Stomach (tissue), 9 donors: ENCODE measurements around the gene WRAP53. TPM values are rescaled to one million over a fixed set of nuclear protein-coding genes. Genes with fewer than 3 reads are reported as not detected.

Experiments used
- DNase-seq, 2 donors: peaks; one replicate each; pipeline versions ENCODE4 v3.0.0 to v3.0.0-alpha.2; 2013 to 2019
- H3K27ac ChIP-seq, 5 donors: fragments of 200-600 bp in 4 of 5; sonication (generic) in 4 of 5; one replicate each; pipeline ENCODE4 v1.5.1; 2013 to 2019; ENCODE audit warnings: mild to moderate bottlenecking in 1 of 5, moderate library complexity in 1 of 5
- H3K27me3 ChIP-seq, 3 donors: fragments of 200-600 bp; sonication (generic); one replicate each; pipeline ENCODE4 v1.5.1; 2017 to 2019; ENCODE audit warnings: mixed run types in 1 of 3
- H3K36me3 ChIP-seq, 4 donors: fragments of 200-600 bp; sonication (generic); 1 replicate in 3 of 4; 2 replicates in 1 of 4; pipeline ENCODE4 v1.5.1; 2016 to 2019
- H3K4me1 ChIP-seq, 4 donors: fragments of 200-600 bp; sonication (generic); one replicate each; pipeline ENCODE4 v1.5.1; 2016 to 2019
- H3K4me3 ChIP-seq, 4 donors: fragments of 200-600 bp; sonication (generic) in 3 of 4; one replicate each; pipeline ENCODE4 v1.5.1; 2016 to 2019; ENCODE audit warnings: mild to moderate bottlenecking in 1 of 4
- H3K9me3 ChIP-seq, 4 donors: fragments of 200-600 bp; sonication (generic); one replicate each; pipeline ENCODE4 v1.5.1; 2016 to 2019
- EP300 ChIP-seq: sonication (generic); formaldehyde crosslinking; IDR thresholded peaks from one replicate; pipeline ENCODE4 v1.6.1; 2017; ENCODE audit warnings: antibody characterized with exemption
- POLR2A ChIP-seq, 4 donors: fragments of 450-650 bp; IDR thresholded peaks; one replicate each; pipeline ENCODE4 v1.6.1; 2016; ENCODE audit warnings: antibody characterized with exemption in 4 of 4, control low read depth in 2 of 4, mild to moderate bottlenecking in 1 of 4, moderate library complexity in 1 of 4
- POLR2AphosphoS5 ChIP-seq, 3 donors: sonication (generic); formaldehyde crosslinking; IDR thresholded peaks; one replicate each; pipeline ENCODE4 v1.6.1; 2016; ENCODE audit warnings: antibody characterized with exemption in 3 of 3
- WGBS, 5 donors: extraction: QIAGEN DNeasy Blood & Tissue Kit in 3 of 5; methylation state at CpG; one replicate each; pipeline versions ENCODE4 v1.1.5 to v1.1.7; 2013 to 2018; 5-methylcytosine and 5-hydroxymethylcytosine counted together
- intact Hi-C: fragments of 100-400 bp; cut with DNase I; formaldehyde crosslinking; loops from one replicate; pipeline ENCODE4 v1.15.1; 2023; ENCODE audit warnings: low total_unique reads
- polyA plus RNA-seq, 3 donors: library from polyadenylated mRNA; stranded (reverse); fragments of 200-250 nt; gene quantifications; one replicate each; pipeline ENCODE4 v1.2.3, GENCODE V29; 2013
- total RNA-seq, 5 donors: library from RNA; depleted of rRNA; stranded (reverse); fragments of >200 nt; gene quantifications; one replicate each; pipeline versions ENCODE4 v1.1.0 to v1.2.3, GENCODE V29; 2014 to 2016
- TF ChIP-seq, protein P1 (sequence below), 7 experiments: fragments of 450-650 bp in 4 of 7; fragments of 200-600 bp in 3 of 7; sonication (generic) in 3 of 7; IDR thresholded peaks; one replicate each; pipeline ENCODE4 v1.5.1; 2016 to 2019; ENCODE audit warnings: antibody characterized with exemption in 7 of 7, control low read depth in 2 of 7, mild to moderate bottlenecking in 1 of 7
- donor health status: healthy with polysubstance abuse.
- donor health status: Bipolar disorder and iron deficiency.
- donor health status: healthy.

The WRAP53 gene
- total and polyA plus RNA-seq, 8 donors: 1.8 to 12.6 (median 3.8) TPM

DNA sequence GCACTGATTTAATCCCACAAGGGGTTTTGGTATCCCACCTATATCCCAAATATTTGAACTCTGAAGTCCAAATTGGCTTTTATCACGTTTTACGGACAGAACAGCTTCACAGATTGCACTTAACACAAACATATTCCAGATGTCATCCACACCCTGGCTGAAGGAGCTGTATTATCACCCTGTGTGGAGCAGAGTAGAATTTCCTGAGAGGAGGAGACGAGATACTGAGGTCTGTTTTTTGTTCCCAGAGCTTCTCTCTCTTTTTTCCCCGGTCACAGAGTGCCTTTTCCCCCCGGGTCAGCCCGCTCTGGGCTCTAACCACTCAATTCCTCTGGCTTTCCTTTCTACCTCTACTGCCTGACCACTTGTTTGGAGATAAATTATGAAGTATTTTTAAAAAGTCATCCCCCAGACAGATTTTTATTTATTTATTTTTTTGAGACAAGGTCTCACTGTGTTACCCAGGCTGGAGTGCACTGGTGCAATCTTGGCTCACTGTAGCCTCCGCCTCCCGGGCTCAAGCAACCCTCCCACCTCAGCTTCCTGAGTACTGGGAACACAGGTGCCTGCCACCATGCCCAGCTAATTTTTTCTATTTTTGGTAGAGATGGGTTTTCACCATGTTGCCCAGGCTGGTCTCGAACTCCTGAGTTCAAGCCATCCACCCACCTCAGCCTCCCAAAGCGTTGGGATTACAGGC, 59.9 kb downstream of the WRAP53 start:
- Histone ChIP-seq H3K27ac (no peak overlapping the region), H3K4me3 (no peak overlapping the region), H3K4me1 (peaks cover 3 to 24% (median 12%) of the 10 kb centered on the region in 4 donors), H3K36me3 (no peaks in the 10 kb centered on the region), H3K27me3 (peaks cover 0 to 15% (median 0%) of the 10 kb centered on the region in 3 donors), H3K9me3 (no peaks in the 10 kb centered on the region)
- peak in 1 of 2 donors; percentile 42 for DNase-seq
- TF ChIP-seq POLR2A (IDR thresholded peaks at IDR 0.05) (no peak), POLR2AphosphoS5 (IDR thresholded peaks at IDR 0.05) (no peak), EP300 (no peak)
- TF ChIP-seq, protein P1, sequence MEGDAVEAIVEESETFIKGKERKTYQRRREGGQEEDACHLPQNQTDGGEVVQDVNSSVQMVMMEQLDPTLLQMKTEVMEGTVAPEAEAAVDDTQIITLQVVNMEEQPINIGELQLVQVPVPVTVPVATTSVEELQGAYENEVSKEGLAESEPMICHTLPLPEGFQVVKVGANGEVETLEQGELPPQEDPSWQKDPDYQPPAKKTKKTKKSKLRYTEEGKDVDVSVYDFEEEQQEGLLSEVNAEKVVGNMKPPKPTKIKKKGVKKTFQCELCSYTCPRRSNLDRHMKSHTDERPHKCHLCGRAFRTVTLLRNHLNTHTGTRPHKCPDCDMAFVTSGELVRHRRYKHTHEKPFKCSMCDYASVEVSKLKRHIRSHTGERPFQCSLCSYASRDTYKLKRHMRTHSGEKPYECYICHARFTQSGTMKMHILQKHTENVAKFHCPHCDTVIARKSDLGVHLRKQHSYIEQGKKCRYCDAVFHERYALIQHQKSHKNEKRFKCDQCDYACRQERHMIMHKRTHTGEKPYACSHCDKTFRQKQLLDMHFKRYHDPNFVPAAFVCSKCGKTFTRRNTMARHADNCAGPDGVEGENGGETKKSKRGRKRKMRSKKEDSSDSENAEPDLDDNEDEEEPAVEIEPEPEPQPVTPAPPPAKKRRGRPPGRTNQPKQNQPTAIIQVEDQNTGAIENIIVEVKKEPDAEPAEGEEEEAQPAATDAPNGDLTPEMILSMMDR (IDR thresholded peaks at IDR 0.05): no peak
- intact Hi-C loops: loop anchor here (10.0 kb wide), 1 partner anchor 107 kb away; the partner anchor contains the start of genes CYB5D1, NAA38 and TMEM88
- WGBS, 5 donors: 66 to 74% (median 70%) methylated on average over 10 of the region's 10 CpGs

DNA sequence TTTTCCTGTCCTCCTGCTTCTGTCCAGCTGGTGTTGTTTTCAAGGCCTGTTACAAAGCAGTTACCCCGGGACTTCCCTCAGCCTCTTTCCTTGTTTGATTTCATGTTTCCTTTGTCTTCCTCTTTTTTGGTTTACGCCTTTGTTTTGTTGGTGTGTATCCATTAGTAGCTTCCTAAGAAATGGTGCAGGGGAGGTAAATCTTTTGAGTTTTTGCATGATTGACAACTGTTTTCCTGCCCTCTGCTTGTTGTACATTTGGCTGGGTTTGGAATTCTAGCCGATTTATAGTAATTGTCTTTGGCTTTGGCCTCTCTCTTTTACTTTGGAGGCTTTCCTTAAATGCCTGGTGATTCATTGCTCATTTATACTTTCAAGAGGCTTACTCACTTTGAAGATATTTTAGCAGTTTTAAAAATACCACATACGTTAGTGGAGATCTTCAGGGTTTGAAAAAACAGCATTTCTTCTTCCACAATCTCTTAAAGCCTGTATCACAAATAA, 62.1 kb downstream of the WRAP53 start:
- no peaks in the 10 kb centered on the region for H3K36me3 ChIP-seq
- no peaks in the 10 kb centered on the region for H3K9me3 ChIP-seq
- no peak overlapping the region for H3K4me3 ChIP-seq
- WGBS, 5 donors: 59 to 81% (median 75%) methylated on average over 4 of the region's 4 CpGs
- TF ChIP-seq POLR2AphosphoS5 (IDR thresholded peaks at IDR 0.05): no peak
- TF ChIP-seq, protein P1 (IDR thresholded peaks at IDR 0.05): no peak
- TF ChIP-seq EP300: no peak
- TF ChIP-seq POLR2A (IDR thresholded peaks at IDR 0.05): no peak
- intact Hi-C loops: no loop called here
- peaks cover 3 to 7% (median 4%) of the 10 kb centered on the region in 4 donors for H3K4me1 ChIP-seq
- DNase-seq: no peak
- no peak overlapping the region for H3K27ac ChIP-seq
- peaks cover 0 to 19% (median 0%) of the 10 kb centered on the region in 3 donors for H3K27me3 ChIP-seq

Other genes with a start within 250 kb of the WRAP53 start
- gene FGF11, start 249.0 kb upstream of the WRAP53 start, total RNA-seq: 10 to 100 TPM in 1 of 5 donors, under 1 TPM in 1, not detected in 3; 0.37 to 15.6 TPM
- 1 to 10 TPM in 1 of 3 donors, under 1 TPM in 1, not detected in 1; 0.50 to 2.9 TPM for gene FGF11, start 249.0 kb upstream of the WRAP53 start, polyA plus RNA-seq
- gene CHRNB1, start 243.4 kb upstream of the WRAP53 start, total RNA-seq: 1 to 10 TPM in 3 of 5 donors, not detected in 2; 1.8 to 6.4 (median 4.2) TPM
- gene CHRNB1, start 243.4 kb upstream of the WRAP53 start, polyA plus RNA-seq: 10 to 100 TPM in 2 of 3 donors, 1 to 10 TPM in 1; 9.2 to 12.0 (median 10.7) TPM
- 10 to 100 TPM; 15.8 to 31.5 (median 29.0) TPM for gene ZBTB4, start 208.8 kb upstream of the WRAP53 start, total RNA-seq
- gene ZBTB4, start 208.8 kb upstream of the WRAP53 start, polyA plus RNA-seq: 10 to 100 TPM; 16.3 to 18.0 (median 17.9) TPM
- not detected for gene SLC35G6, start 207.0 kb upstream of the WRAP53 start, total RNA-seq
- gene SLC35G6, start 207.0 kb upstream of the WRAP53 start, polyA plus RNA-seq: not detected
- 100 to 1,000 TPM in 2 of 5 donors, 10 to 100 TPM in 3; 55.4 to 750 (median 85.2) TPM for gene POLR2A, start 204.1 kb upstream of the WRAP53 start, total RNA-seq
- gene POLR2A, start 204.1 kb upstream of the WRAP53 start, polyA plus RNA-seq: 10 to 100 TPM in 1 of 3 donors, 1 to 10 TPM in 2; 8.1 to 12.7 (median 10.0) TPM
- gene TNFSF12, start 139.4 kb upstream of the WRAP53 start, total RNA-seq: 100 to 1,000 TPM in 1 of 5 donors, 10 to 100 TPM in 3, 1 to 10 TPM in 1; 6.1 to 199 (median 49.6) TPM
- gene TNFSF12, start 139.4 kb upstream of the WRAP53 start, polyA plus RNA-seq: 10 to 100 TPM; 31.7 to 48.0 (median 45.1) TPM
- gene TNFSF13, start 129.7 kb upstream of the WRAP53 start, total RNA-seq: 10 to 100 TPM; 15.6 to 55.4 (median 22.6) TPM
- gene TNFSF13, start 129.7 kb upstream of the WRAP53 start, polyA plus RNA-seq: 10 to 100 TPM; 24.0 to 35.9 (median 32.0) TPM
- 10 to 100 TPM; 22.0 to 78.6 (median 49.9) TPM for gene SENP3, start 126.6 kb upstream of the WRAP53 start, total RNA-seq
- gene SENP3, start 126.6 kb upstream of the WRAP53 start, polyA plus RNA-seq: 10 to 100 TPM; 39.3 to 55.0 (median 53.0) TPM
- gene CD68, start 108.8 kb upstream of the WRAP53 start, total RNA-seq: 10 to 100 TPM; 11.1 to 19.2 (median 13.9) TPM
- gene CD68, start 108.8 kb upstream of the WRAP53 start, polyA plus RNA-seq: 10 to 100 TPM; 13.8 to 39.6 (median 28.9) TPM
- gene MPDU1, start 104.6 kb upstream of the WRAP53 start, total RNA-seq: 100 to 1,000 TPM in 3 of 5 donors, 10 to 100 TPM in 2; 64.8 to 188 (median 117) TPM
- gene MPDU1, start 104.6 kb upstream of the WRAP53 start, polyA plus RNA-seq: 10 to 100 TPM; 27.2 to 67.4 (median 64.0) TPM
- 1 to 10 TPM in 1 of 5 donors, not detected in 4; 1.7 TPM for gene SOX15, start 98.4 kb upstream of the WRAP53 start, total RNA-seq
- 10 to 100 TPM in 1 of 3 donors, under 1 TPM in 2; 0.76 to 48.1 (median 0.81) TPM for gene SOX15, start 98.4 kb upstream of the WRAP53 start, polyA plus RNA-seq
- gene FXR2, start 73.6 kb upstream of the WRAP53 start, total RNA-seq: 10 to 100 TPM; 11.0 to 33.3 (median 23.3) TPM
- gene FXR2, start 73.6 kb upstream of the WRAP53 start, polyA plus RNA-seq: 10 to 100 TPM; 22.7 to 28.5 (median 23.2) TPM
- 100 to 1,000 TPM in 2 of 5 donors, 10 to 100 TPM in 3; 11.6 to 235 (median 42.6) TPM for gene SAT2, start 60.7 kb upstream of the WRAP53 start, total RNA-seq
- 100 to 1,000 TPM; 126 to 209 (median 184) TPM for gene SAT2, start 60.7 kb upstream of the WRAP53 start, polyA plus RNA-seq
- 1 to 10 TPM in 1 of 5 donors, not detected in 4; 1.2 TPM for gene SHBG, start 58.3 kb upstream of the WRAP53 start, total RNA-seq
- gene SHBG, start 58.3 kb upstream of the WRAP53 start, polyA plus RNA-seq: under 1 TPM in 2 of 3 donors, not detected in 1; 0.20 to 0.37 TPM
- under 1 TPM in 2 of 5 donors, not detected in 3; 0.45 to 0.55 TPM for gene ATP1B2, start 37.6 kb upstream of the WRAP53 start, total RNA-seq
- gene ATP1B2, start 37.6 kb upstream of the WRAP53 start, polyA plus RNA-seq: under 1 TPM; 0.12 to 0.90 (median 0.76) TPM
- gene TP53, start 987 bp upstream of the WRAP53 start, total RNA-seq: 10 to 100 TPM in 4 of 5 donors, 1 to 10 TPM in 1; 5.8 to 34.8 (median 25.2) TPM
- gene TP53, start 987 bp upstream of the WRAP53 start, polyA plus RNA-seq: 10 to 100 TPM; 12.3 to 26.4 (median 13.0) TPM
- gene EFNB3, start 16.7 kb downstream of the WRAP53 start, total RNA-seq: 1 to 10 TPM in 2 of 5 donors, under 1 TPM in 1, not detected in 2; 0.29 to 2.9 (median 2.2) TPM
- gene EFNB3, start 16.7 kb downstream of the WRAP53 start, polyA plus RNA-seq: 1 to 10 TPM in 1 of 3 donors, under 1 TPM in 2; 0.31 to 1.6 (median 0.92) TPM
- 1 to 10 TPM in 1 of 5 donors, under 1 TPM in 3, not detected in 1; under 0.01 to 8.0 (median 0.24) TPM for gene DNAH2, start 29.3 kb downstream of the WRAP53 start, total RNA-seq
- gene DNAH2, start 29.3 kb downstream of the WRAP53 start, polyA plus RNA-seq: under 1 TPM in 2 of 3 donors, not detected in 1; 0.08 to 0.31 TPM
- gene KDM6B, start 145.7 kb downstream of the WRAP53 start, total RNA-seq: 10 to 100 TPM in 4 of 5 donors, 1 to 10 TPM in 1; 7.5 to 27.2 (median 12.9) TPM
- 1 to 10 TPM; 4.6 to 9.6 (median 6.0) TPM for gene KDM6B, start 145.7 kb downstream of the WRAP53 start, polyA plus RNA-seq
- 1 to 10 TPM in 3 of 5 donors, not detected in 2; 1.8 to 3.8 (median 3.5) TPM for gene TMEM88, start 166.6 kb downstream of the WRAP53 start, total RNA-seq
- gene TMEM88, start 166.6 kb downstream of the WRAP53 start, polyA plus RNA-seq: 10 to 100 TPM; 17.0 to 36.0 (median 17.4) TPM
- 100 to 1,000 TPM in 2 of 5 donors, 10 to 100 TPM in 3; 42.0 to 281 (median 94.5) TPM for gene NAA38, start 169.1 kb downstream of the WRAP53 start, total RNA-seq
- 100 to 1,000 TPM; 131 to 153 (median 151) TPM for gene NAA38, start 169.1 kb downstream of the WRAP53 start, polyA plus RNA-seq
- 10 to 100 TPM in 1 of 5 donors, 1 to 10 TPM in 3, not detected in 1; 1.8 to 12.0 (median 3.3) TPM for gene CYB5D1, start 169.5 kb downstream of the WRAP53 start, total RNA-seq
- 1 to 10 TPM; 4.9 to 9.0 (median 5.3) TPM for gene CYB5D1, start 169.5 kb downstream of the WRAP53 start, polyA plus RNA-seq
- 100 to 1,000 TPM in 1 of 5 donors, 10 to 100 TPM in 4; 43.0 to 190 (median 60.7) TPM for gene CHD3, start 200.3 kb downstream of the WRAP53 start, total RNA-seq
- 10 to 100 TPM; 51.9 to 97.3 (median 69.1) TPM for gene CHD3, start 200.3 kb downstream of the WRAP53 start, polyA plus RNA-seq
- 1 to 10 TPM in 4 of 5 donors, not detected in 1; 1.0 to 9.3 (median 6.0) TPM for gene RNF227, start 227.8 kb downstream of the WRAP53 start, total RNA-seq
- 1 to 10 TPM; 1.1 to 3.4 (median 1.2) TPM for gene RNF227, start 227.8 kb downstream of the WRAP53 start, polyA plus RNA-seq
- gene KCNAB3, start 241.4 kb downstream of the WRAP53 start, total RNA-seq: 1 to 10 TPM in 3 of 5 donors, under 1 TPM in 1, not detected in 1; 0.37 to 7.8 (median 4.9) TPM
- gene KCNAB3, start 241.4 kb downstream of the WRAP53 start, polyA plus RNA-seq: 1 to 10 TPM in 1 of 3 donors, under 1 TPM in 2; 0.31 to 2.9 (median 0.87) TPM
- gene TRAPPC1, start 243.5 kb downstream of the WRAP53 start, total RNA-seq: 10 to 100 TPM; 20.2 to 90.7 (median 43.2) TPM
- gene TRAPPC1, start 243.5 kb downstream of the WRAP53 start, polyA plus RNA-seq: 100 to 1,000 TPM; 111 to 148 (median 116) TPM
- 100 to 1,000 TPM in 1 of 5 donors, 10 to 100 TPM in 4; 12.9 to 146 (median 29.5) TPM for gene CNTROB, start 243.7 kb downstream of the WRAP53 start, total RNA-seq
- 10 to 100 TPM; 15.3 to 24.2 (median 20.0) TPM for gene CNTROB, start 243.7 kb downstream of the WRAP53 start, polyA plus RNA-seq